GM23248 (cell line): ENCODE data around the gene FAAP24. TPM values are rescaled to one million over a fixed set of nuclear protein-coding genes. Genes with fewer than 3 reads are reported as not detected.
"Not testable (repeated sequence)": the region's sequence is repeated elsewhere in the genome, so short reads cannot be mapped to it uniquely, and the experiment has no call there.

Source experiments
- DNase-seq: peaks from one replicate; pipeline ENCODE4 v3.0.0-alpha.2; 2015
- H2AFZ ChIP-seq: fragments of 200-600 bp; sonication (generic); 2 replicates; pipeline ENCODE4 v1.6.1; 2016; ENCODE audit warnings: antibody characterized with exemption
- H3F3A ChIP-seq: fragments of 200-600 bp; sonication (generic); 2 replicates; pipeline ENCODE4 v1.6.1; 2016; ENCODE audit warnings: mild to moderate bottlenecking, antibody characterized with exemption, mixed run types; ENCODE audit not compliant: insufficient read depth
- H3K27ac ChIP-seq: fragments of 200-600 bp; sonication (generic); 2 replicates; pipeline ENCODE4 v1.5.1; 2016; ENCODE audit warnings: mild to moderate bottlenecking
- H3K27me3 ChIP-seq: fragments of 200-600 bp; sonication (generic); replicated peaks from 2 replicates; pipeline ENCODE4 v1.6.1; 2016; ENCODE audit warnings: mild to moderate bottlenecking; ENCODE audit not compliant: insufficient read depth
- H3K36me3 ChIP-seq: fragments of 200-600 bp; sonication (generic); 2 replicates; pipeline ENCODE4 v1.6.1; 2016; ENCODE audit warnings: low read depth, mild to moderate bottlenecking
- H3K4me1 ChIP-seq: fragments of 200-600 bp; sonication (generic); 2 replicates; pipeline ENCODE4 v1.6.1; 2016; ENCODE audit warnings: mild to moderate bottlenecking; ENCODE audit not compliant: insufficient read depth
- H3K4me2 ChIP-seq: fragments of 200-600 bp; sonication (generic); one replicate; pipeline ENCODE4 v1.6.1; 2016; ENCODE audit warnings: mild to moderate bottlenecking; ENCODE audit not compliant: unreplicated experiment
- H3K4me3 ChIP-seq: fragments of 200-600 bp; sonication (generic); 2 replicates; pipeline ENCODE4 v1.5.1; 2016; ENCODE audit warnings: mild to moderate bottlenecking
- H3K79me2 ChIP-seq: fragments of 200-600 bp; sonication (generic); 2 replicates; pipeline ENCODE4 v1.6.1; 2016; ENCODE audit warnings: mild to moderate bottlenecking; ENCODE audit not compliant: insufficient read depth
- H3K9ac ChIP-seq: fragments of 200-600 bp; sonication (generic); 2 replicates; pipeline ENCODE4 v1.6.1; 2016; ENCODE audit warnings: mild to moderate bottlenecking
- H3K9me2 ChIP-seq: fragments of 200-600 bp; sonication (generic); 2 replicates; pipeline ENCODE4 v1.6.1; 2016; ENCODE audit warnings: mixed run types, mild to moderate bottlenecking, moderate library complexity; ENCODE audit not compliant: insufficient read depth
- H3K9me3 ChIP-seq: fragments of 200-600 bp; sonication (generic); one replicate; pipeline ENCODE4 v1.6.1; 2017; ENCODE audit warnings: low read depth
- H4K20me1 ChIP-seq: fragments of 200-600 bp; sonication (generic); 2 replicates; pipeline ENCODE4 v1.6.0; 2016; ENCODE audit not compliant: insufficient read depth
- EZH2 ChIP-seq: fragments of 200-600 bp; sonication (generic); IDR thresholded peaks from 2 replicates; pipeline ENCODE4 v1.6.1; 2018; ENCODE audit warnings: antibody characterized with exemption, mild to moderate bottlenecking; ENCODE audit not compliant: insufficient read depth, poor library complexity, severe bottlenecking
- EZH2phosphoT487 ChIP-seq: fragments of 200-600 bp; sonication (generic); IDR thresholded peaks from 2 replicates; pipeline ENCODE4 v1.6.1; 2018; ENCODE audit warnings: antibody characterized with exemption, moderate library complexity, mild to moderate bottlenecking, low read depth; ENCODE audit not compliant: insufficient read depth
- WGBS, 2 experiments: methylation state at CpG; one replicate each; pipeline ENCODE4 v1.1.6; 2015 to 2017; ENCODE audit warnings: low lambda C conversion rate in 2 of 2, low coverage in 1 of 2; ENCODE audit errors: missing lambda C conversion rate in 2 of 2; 5-methylcytosine and 5-hydroxymethylcytosine counted together
- in situ Hi-C: fragments of 300-500 bp; cut with MboI; formaldehyde crosslinking; loops from 2 replicates; pipeline ENCODE4 v1.15.0; 2020
- polyA plus RNA-seq: library from polyadenylated mRNA; unstranded; fragments of >200 nt; fragmentation: Nextera tagmentation; extraction: Ambion mirVana; gene quantifications from 2 replicates; pipeline ENCODE4 v1.2.1, GENCODE V29; 2016
- total RNA-seq: library from RNA; depleted of rRNA; stranded (reverse); fragments of >200 nt; shearing (Covaris generic); gene quantifications from 2 replicates; pipeline ENCODE4 v1.2.3, GENCODE V29; 2014

Gene FAAP24
- total and polyA plus RNA-seq, 2 experiments from 2014 or later = 1.3 to 5.8 TPM

DNA sequence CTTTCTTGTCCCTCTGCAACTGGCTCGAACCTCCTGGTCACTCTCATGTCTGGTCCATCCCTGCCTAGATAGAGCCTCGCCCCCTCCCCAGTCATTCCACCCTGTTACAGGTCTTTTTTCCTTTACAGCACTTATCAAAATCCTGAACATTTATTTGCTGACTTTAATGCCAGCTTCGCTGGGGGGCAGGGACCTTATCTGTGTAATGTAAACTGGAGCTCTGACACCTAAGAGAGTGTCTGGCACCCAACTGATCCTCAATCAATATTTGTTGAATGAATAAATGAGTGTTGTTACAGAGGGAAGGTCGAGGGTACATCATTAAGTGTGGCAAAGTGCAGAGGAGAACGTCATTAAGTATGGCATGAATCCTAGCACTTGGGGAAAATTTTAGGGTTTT lies 16.7 kb downstream of the FAAP24 start:
- 55 to 63% methylated on average over 5 of the region's 5 CpGs for WGBS, 2 experiments
- in situ Hi-C loops = no loop called here

DNA sequence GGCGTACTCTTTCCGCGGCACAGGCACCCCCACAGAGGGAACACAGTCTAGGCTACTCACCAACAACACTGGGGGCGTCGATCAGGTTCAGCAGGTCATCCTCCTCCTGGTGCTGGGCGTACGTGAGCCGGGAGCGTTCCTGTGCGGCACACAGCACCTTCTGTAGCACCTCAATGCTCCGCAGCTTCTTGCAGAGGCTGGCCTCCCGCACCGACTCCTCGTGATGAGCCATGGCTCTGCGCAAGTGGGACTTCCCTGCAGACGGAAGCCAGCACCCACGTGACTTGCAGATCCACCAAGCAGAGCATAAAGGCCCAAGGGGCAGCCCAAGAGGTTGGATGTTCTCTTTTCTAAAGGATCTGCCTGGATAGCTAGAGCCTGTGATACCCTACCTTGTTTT lies 23.9 kb downstream of the FAAP24 start:
- H4K20me1 ChIP-seq, H3F3A ChIP-seq, H3K27me3 ChIP-seq, H3K79me2 ChIP-seq, H3K9ac ChIP-seq, in situ Hi-C loops, H3K9me3 ChIP-seq, H3K4me2 ChIP-seq, DNase-seq, H2AFZ ChIP-seq, H3K4me1 ChIP-seq, H3K36me3 ChIP-seq, H3K27ac ChIP-seq, H3K4me3 ChIP-seq, H3K9me2 ChIP-seq: not testable (repeated sequence)
- 86 to 87% methylated on average over 17 of the region's 17 CpGs for WGBS, 2 experiments

More for the DNA sequence above, 16.7 kb downstream of the FAAP24 start:
- Histone ChIP-seq H3K4me3 (no peak overlapping the region), H3K27ac (no peak overlapping the region), H3K79me2 (no peaks in the 10 kb centered on the region), H3K36me3 (no peaks in the 10 kb centered on the region), H3F3A (no peaks in the 10 kb centered on the region), H3K4me2 (no peak overlapping the region), H2AFZ (no peak overlapping the region), H3K27me3 (no peaks in the 10 kb centered on the region), H3K9me2 (no peaks in the 10 kb centered on the region), H3K9ac (no peak overlapping the region), H3K4me1 (no peaks in the 10 kb centered on the region), H3K9me3 (no peaks in the 10 kb centered on the region), H4K20me1 (no peaks in the 10 kb centered on the region)
- DNase-seq = no peak
- TF ChIP-seq EZH2phosphoT487 (no peak), EZH2 (no peak)

DNA sequence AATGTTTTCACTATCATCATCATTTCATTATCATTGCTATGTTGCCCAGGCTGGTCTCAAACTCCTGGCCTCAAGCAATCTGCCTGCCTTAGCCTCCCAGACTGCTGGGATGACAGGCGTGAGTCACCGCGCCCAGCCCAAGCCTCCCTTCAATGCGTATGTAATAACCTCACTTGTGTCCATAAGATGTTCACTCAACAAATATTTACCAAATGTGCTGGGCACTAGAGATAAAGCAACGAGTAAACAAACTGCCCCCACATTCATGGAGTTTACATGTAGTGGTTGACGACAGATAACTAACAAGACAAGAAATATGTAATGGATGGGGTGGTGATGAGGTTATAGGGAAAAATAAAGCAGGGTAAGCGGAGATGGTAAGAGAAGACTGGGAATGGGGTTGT lies 25.0 kb downstream of the FAAP24 start:
- H3F3A ChIP-seq, in situ Hi-C loops, DNase-seq, H3K9me2 ChIP-seq, H3K4me1 ChIP-seq, H4K20me1 ChIP-seq, H3K4me2 ChIP-seq, H3K27me3 ChIP-seq, H2AFZ ChIP-seq, H3K36me3 ChIP-seq, H3K27ac ChIP-seq, H3K9ac ChIP-seq, H3K4me3 ChIP-seq, H3K9me3 ChIP-seq, H3K79me2 ChIP-seq: not testable (repeated sequence)
- 79 to 82% methylated on average over 7 of the region's 7 CpGs for WGBS, 2 experiments

GRCh38 chr19:32997716-32998355 lies 25.8 kb downstream of the FAAP24 start:
- Histone ChIP-seq H3K79me2 (no peaks in the 10 kb centered on the region), H3K4me2 (no peak overlapping the region), H3F3A (no peaks in the 10 kb centered on the region), H3K4me3 (no peak overlapping the region), H3K4me1 (no peaks in the 10 kb centered on the region), H3K36me3 (no peaks in the 10 kb centered on the region), H3K9ac (no peak overlapping the region), H3K9me2 (no peaks in the 10 kb centered on the region), H4K20me1 (no peaks in the 10 kb centered on the region), H3K27ac (no peak overlapping the region), H3K27me3 (no peaks in the 10 kb centered on the region), H3K9me3 (no peaks in the 10 kb centered on the region), H2AFZ (no peak overlapping the region)
- TF ChIP-seq EZH2phosphoT487 (no peak), EZH2 (no peak)
- in situ Hi-C loops = no loop called here
- WGBS, 2 experiments = 81 to 84% methylated on average over 11 to 14 of the region's 14 CpGs
- no peak for DNase-seq

DNA sequence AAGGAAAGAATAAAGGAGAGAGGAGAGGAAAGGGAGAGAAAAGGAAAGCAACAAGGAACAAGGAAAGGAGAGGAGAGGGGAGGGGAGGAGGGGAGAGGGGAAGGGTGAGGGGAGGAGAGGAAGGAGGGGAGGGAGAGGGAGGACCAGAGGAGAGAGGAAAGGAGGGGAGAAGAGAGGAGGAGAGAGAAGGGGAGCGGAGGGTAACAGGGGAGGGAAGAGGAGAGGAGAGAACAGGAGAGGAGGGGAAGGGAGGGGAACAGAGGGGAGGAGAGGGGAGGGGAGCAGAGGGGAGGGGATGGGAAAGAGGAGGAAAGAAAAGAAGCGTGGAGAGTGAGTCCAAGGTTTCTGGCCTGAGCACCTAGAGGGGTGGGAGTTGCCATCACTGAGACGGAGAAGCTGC lies 26.7 kb downstream of the FAAP24 start:
- H3F3A ChIP-seq = no peaks in the 10 kb centered on the region
- no peaks in the 10 kb centered on the region for H3K79me2 ChIP-seq
- no peaks in the 10 kb centered on the region for H4K20me1 ChIP-seq
- no peak overlapping the region for H3K9ac ChIP-seq
- in situ Hi-C loops = no loop called here
- H2AFZ ChIP-seq = no peak overlapping the region
- H3K27ac ChIP-seq = no peak overlapping the region
- no peaks in the 10 kb centered on the region for H3K27me3 ChIP-seq
- no peaks in the 10 kb centered on the region for H3K9me2 ChIP-seq
- H3K4me2 ChIP-seq = no peak overlapping the region
- 48 to 90% methylated on average over 1 to 3 of the region's 3 CpGs for WGBS, 2 experiments
- DNase-seq = no peak
- no peaks in the 10 kb centered on the region for H3K9me3 ChIP-seq
- no peaks in the 10 kb centered on the region for H3K36me3 ChIP-seq
- no peak for TF ChIP-seq EZH2
- no peak for TF ChIP-seq EZH2phosphoT487
- H3K4me1 ChIP-seq = no peaks in the 10 kb centered on the region
- no peak overlapping the region for H3K4me3 ChIP-seq
